Measurements from ENCODE around the gene ADAMTS3. TPM values are rescaled to one million over a fixed set of nuclear protein-coding genes. Genes with fewer than 3 reads are reported as not detected.

The ADAMTS3 gene
- total and polyA plus RNA-seq, 2 of the 13 experiments (the other 11 are each of a cell fraction or from before 2014, with no cell fraction given): not detected

DNA sequence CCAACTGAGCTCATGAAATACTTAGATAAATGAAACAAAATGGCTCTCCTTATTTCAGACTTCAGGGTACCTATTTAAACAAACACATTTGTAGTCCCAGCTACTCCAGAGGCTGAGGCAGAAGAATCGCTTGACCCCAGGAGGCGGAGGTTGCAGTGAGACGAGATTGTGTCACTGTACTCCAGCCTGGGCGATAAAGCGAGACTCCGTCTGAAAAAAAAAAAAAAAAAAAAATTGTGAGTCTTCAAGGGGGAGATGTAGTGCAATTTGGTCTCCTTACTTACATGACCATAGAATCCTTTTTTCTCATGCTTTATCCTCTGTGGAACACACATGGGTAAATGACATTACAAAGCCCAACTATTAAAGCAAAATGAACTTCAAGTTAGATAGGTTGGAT lies 2.3 kb upstream of the ADAMTS3 start (continued):
- TF ChIP-seq, protein P1, sequence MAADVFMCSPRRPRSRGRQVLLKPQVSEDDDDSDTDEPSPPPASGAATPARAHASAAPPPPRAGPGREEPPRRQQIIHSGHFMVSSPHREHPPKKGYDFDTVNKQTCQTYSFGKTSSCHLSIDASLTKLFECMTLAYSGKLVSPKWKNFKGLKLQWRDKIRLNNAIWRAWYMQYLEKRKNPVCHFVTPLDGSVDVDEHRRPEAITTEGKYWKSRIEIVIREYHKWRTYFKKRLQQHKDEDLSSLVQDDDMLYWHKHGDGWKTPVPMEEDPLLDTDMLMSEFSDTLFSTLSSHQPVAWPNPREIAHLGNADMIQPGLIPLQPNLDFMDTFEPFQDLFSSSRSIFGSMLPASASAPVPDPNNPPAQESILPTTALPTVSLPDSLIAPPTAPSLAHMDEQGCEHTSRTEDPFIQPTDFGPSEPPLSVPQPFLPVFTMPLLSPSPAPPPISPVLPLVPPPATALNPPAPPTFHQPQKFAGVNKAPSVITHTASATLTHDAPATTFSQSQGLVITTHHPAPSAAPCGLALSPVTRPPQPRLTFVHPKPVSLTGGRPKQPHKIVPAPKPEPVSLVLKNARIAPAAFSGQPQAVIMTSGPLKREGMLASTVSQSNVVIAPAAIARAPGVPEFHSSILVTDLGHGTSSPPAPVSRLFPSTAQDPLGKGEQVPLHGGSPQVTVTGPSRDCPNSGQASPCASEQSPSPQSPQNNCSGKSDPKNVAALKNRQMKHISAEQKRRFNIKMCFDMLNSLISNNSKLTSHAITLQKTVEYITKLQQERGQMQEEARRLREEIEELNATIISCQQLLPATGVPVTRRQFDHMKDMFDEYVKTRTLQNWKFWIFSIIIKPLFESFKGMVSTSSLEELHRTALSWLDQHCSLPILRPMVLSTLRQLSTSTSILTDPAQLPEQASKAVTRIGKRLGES (CRISPR knock-in tag; IDR thresholded peaks at IDR 0.05; ENCODE audit: borderline replicate concordance): no peak
- no peak for TF ChIP-seq NONO (IDR thresholded peaks at IDR 0.05)
- no peak for TF ChIP-seq NONO (CRISPR knock-in tag; conservative IDR thresholded peaks at IDR 0.05)
- no peak for TF ChIP-seq GFI1 (CRISPR knock-in tag; IDR thresholded peaks at IDR 0.05; ENCODE audit: borderline replicate concordance)
- TF ChIP-seq ZNF276 (CRISPR knock-in tag; IDR thresholded peaks at IDR 0.05; ENCODE audit: low read depth): no peak

DNA sequence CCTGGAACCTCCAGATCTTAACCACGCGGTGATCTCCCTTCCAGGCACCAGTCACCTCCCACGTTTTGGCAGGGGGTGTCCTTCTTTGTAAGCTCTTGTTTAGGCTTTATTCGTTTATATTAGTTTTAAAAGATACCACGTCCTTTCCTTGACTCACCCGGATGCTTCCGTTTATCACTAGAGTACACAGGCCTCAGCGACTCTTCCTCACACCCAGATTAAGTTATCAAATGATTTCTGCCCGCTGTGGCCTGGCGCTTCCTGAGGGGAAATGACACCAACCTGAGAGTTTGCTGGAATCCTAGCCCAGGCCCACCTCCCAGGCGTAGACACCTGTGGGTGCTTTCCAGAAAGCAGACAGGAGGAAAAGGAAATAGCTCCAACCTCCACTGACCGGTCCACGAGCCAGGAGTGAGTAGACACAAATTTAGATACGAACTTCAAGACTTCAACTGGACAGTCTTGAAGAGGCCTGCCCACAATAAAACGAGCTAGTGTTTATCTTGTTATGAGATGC lies 756 bp upstream of the ADAMTS3 start:
- no peak for ATAC-seq
- ChIA-PET POLR2A (no interaction called here), CTCF (ENCODE audit: low intra/inter-chr PET ratio, low total read pairs) (no interaction called here)
- H3K27me3 ChIP-seq (ENCODE audit: control insufficient read depth in 1 of 2, insufficient read depth in 2 of 2, low read length in 2 of 2): peaks cover 5 to 27% of the 10 kb centered on the region in 2 experiments
- no peaks in the 10 kb centered on the region for H3K36me3 ChIP-seq (replicated peaks in 1 of 2; ENCODE audit: control insufficient read depth in 1 of 2, insufficient read depth in 2 of 2, low read length in 2 of 2)
- no peaks in the 10 kb centered on the region for H3K79me2 ChIP-seq (ENCODE audit: insufficient read depth, low read length)
- no peak overlapping the region for H3K9ac ChIP-seq (ENCODE audit: insufficient read depth, low read depth, low read length)
- FAIRE-seq: no peak
- no peak overlapping the region for H2AFZ ChIP-seq (ENCODE audit: low read length)
- intact Hi-C loops (cut with micrococcal nuclease; ENCODE audit: unreplicated experiment): no loop called here
- DNase-seq (ENCODE audit: low spot score): no peak
- BruUV-seq (replicated peaks): no TSS peak
- 32% methylated on average over 15 of the region's 15 CpGs for WGBS (ENCODE audit: low lambda C conversion rate)
- no peaks in the 10 kb centered on the region for H3K9me3 ChIP-seq (ENCODE audit: low read length)
- H3K4me2 ChIP-seq (ENCODE audit: low read depth, low read length): peak overlapping the region; percentile 76
- H3K4me3 ChIP-seq (replicated peaks in 1 of 3; ENCODE audit: insufficient read depth in 1 of 3, low read depth in 2 of 3, low read length in 3 of 3): 0 out of 6 replicates have a peak overlapping the region, but pooled peaks of 1 of the 3 experiments have one; percentile 64
- in situ Hi-C loops (cut with HindIII; ENCODE audit: extremely low pct_ligation_motif_present, low pct_unique_long_range_greater_than_20kb): no loop called here
- H3K4me1 ChIP-seq (ENCODE audit: insufficient read depth, low read length): peaks cover 16% of the 10 kb centered on the region
- no peaks in the 10 kb centered on the region for H4K20me1 ChIP-seq (ENCODE audit: insufficient read depth, low read length)
- no peak overlapping the region for H3K27ac ChIP-seq (ENCODE audit: extremely low read length, insufficient read depth, low read length)
- no peak for TF ChIP-seq ZBTB8A (CRISPR knock-in tag; IDR thresholded peaks at IDR 0.05; ENCODE audit: borderline replicate concordance, low read depth)
- TF ChIP-seq, protein P2, sequence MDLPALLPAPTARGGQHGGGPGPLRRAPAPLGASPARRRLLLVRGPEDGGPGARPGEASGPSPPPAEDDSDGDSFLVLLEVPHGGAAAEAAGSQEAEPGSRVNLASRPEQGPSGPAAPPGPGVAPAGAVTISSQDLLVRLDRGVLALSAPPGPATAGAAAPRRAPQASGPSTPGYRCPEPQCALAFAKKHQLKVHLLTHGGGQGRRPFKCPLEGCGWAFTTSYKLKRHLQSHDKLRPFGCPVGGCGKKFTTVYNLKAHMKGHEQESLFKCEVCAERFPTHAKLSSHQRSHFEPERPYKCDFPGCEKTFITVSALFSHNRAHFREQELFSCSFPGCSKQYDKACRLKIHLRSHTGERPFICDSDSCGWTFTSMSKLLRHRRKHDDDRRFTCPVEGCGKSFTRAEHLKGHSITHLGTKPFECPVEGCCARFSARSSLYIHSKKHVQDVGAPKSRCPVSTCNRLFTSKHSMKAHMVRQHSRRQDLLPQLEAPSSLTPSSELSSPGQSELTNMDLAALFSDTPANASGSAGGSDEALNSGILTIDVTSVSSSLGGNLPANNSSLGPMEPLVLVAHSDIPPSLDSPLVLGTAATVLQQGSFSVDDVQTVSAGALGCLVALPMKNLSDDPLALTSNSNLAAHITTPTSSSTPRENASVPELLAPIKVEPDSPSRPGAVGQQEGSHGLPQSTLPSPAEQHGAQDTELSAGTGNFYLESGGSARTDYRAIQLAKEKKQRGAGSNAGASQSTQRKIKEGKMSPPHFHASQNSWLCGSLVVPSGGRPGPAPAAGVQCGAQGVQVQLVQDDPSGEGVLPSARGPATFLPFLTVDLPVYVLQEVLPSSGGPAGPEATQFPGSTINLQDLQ (CRISPR knock-in tag; IDR thresholded peaks at IDR 0.05): no peak
- TF ChIP-seq HCFC1 (IDR thresholded peaks at IDR 0.05; ENCODE audit: low read depth, low read length): no peak
- no peak for TF ChIP-seq ATF4 (CRISPR knock-in tag; IDR thresholded peaks at IDR 0.05)
- TF ChIP-seq ARNT (IDR thresholded peaks at IDR 0.05): no peak
- no peak for TF ChIP-seq POGZ (CRISPR knock-in tag; IDR thresholded peaks at IDR 0.05)
- TF ChIP-seq ISX (CRISPR knock-in tag; conservative IDR thresholded peaks at IDR 0.05): no peak
- no peak for TF ChIP-seq ZNF563 (CRISPR knock-in tag; IDR thresholded peaks at IDR 0.05)
- TF ChIP-seq HES4 (CRISPR knock-in tag; IDR thresholded peaks at IDR 0.05; ENCODE audit: borderline replicate concordance): no peak
- no peak for TF ChIP-seq SIN3B (IDR thresholded peaks at IDR 0.05; ENCODE audit: low read length)
- TF ChIP-seq ZNF749 (CRISPR knock-in tag; IDR thresholded peaks at IDR 0.05; ENCODE audit: borderline replicate concordance): no peak

Measured in HepG2 (cell line).